Globus pallidus (tissue), 1 donor: Measurements from ENCODE around the gene MAIP1.

ENCODE experiments used
- DNase-seq: peaks from one replicate; pipeline ENCODE4 v3.0.0-alpha.2; 2015; ENCODE audit warnings: low spot score

The MAIP1 gene

DNA sequence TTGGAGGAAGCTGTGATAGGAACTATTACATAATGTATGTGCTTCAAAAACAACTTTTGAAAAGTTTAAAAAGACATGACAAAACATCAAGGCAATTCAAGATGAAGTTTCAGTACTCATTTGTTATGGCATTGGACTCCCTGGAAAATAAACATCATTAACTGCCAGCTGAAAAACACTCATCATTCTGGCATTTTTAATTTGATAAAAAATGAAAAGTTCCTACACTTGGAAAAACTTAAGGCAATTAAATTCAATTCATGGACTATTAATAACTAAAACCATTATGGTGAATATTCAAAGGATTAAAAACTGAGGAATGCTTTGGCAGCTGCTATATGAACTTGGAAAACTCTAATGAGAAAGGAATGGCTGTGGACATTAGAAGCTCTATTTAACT is 8.5 kb upstream of the MAIP1 start:
- no peak for DNase-seq

DNA sequence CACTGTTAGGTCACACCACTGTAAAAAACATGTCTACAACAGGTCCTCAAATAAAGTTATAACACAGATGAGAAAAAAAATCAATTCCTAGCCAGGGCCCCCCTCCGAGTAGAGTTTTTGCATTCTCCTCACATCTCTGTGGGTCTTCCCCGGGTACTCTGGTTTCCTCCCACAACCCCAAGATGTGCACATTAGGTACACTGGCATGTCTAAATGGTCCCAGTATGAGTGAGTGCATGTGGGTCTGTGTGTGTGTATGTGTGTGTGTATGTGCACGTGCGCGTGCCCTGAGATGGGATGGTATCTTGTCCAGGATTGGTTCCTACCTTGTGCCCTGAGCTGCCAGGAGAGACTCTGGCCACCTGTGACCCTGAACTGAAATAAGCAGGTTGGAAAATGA is 5.0 kb upstream of the MAIP1 start:
- DNase-seq: no peak

DNA sequence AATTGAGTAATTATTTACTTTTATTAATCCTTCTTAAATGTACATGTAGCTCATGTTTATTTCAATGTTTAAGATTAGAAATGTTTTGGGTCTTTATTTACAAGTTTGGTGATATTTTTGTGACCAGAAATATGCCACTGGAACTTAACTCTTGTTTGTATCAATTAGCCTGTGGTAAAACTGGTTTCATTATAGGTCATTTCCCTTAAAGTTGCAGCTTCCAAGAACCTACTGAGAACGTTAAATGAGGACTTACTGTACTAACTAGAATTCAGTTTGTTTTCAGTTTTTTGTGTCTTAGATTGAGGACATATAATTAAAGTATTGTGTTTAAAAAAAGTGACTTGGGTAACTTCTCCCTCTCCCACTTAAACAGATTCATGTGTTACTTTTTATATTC is 4.4 kb upstream of the MAIP1 start:
- DNase-seq: no peak

DNA sequence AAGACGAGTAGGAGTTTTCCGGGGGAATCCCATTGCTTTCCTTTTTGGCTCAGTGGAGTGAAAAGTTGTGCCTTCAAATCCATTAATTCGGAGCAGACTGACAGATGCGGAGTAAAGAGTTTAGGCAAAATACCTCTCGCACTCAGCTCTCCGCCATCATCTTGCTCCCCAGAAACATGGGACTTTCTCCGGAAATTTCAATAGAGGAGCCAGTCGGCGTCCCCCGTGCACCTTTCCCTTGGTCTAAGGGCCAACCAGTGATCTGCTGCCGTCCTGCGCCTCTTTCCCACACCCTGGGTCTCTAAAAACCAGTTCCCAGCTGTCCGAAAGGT is 409 bp upstream of the MAIP1 start:
- DNase-seq: no peak

DNA sequence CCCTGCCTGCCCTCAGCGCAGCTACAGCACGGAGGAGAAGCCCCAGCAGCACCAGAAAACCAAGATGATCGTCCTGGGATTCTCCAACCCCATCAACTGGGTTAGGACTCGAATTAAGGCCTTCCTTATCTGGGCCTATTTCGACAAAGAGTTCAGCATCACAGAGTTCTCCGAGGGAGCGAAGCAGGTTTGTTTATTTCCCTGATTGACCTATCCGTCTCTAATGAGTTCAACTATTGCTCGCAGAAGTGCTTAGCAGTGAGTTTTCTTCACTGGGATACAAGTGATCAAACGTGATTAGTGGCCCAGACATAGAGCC is 639 bp downstream of the MAIP1 start:
- DNase-seq: no peak

DNA sequence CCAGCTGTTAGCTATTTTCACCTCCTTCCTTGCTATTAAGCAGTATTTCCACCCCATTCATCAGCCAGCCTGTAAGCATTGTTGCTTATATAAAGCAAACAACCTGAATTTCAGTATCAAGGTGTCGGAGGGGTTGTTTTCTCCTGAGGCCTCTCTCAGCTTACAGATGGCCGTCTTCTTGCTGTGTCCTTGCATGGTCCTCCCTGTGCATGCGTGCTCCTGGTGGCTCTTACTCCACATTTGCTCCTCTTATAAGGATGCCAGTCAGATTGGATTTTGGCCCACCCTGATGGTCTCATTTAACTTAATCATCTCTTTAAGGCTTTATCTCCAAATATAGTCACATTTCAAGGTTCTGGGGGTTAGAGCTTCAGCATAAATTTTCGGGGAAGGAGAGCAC is 2.6 kb downstream of the MAIP1 start:
- no peak for DNase-seq

DNA sequence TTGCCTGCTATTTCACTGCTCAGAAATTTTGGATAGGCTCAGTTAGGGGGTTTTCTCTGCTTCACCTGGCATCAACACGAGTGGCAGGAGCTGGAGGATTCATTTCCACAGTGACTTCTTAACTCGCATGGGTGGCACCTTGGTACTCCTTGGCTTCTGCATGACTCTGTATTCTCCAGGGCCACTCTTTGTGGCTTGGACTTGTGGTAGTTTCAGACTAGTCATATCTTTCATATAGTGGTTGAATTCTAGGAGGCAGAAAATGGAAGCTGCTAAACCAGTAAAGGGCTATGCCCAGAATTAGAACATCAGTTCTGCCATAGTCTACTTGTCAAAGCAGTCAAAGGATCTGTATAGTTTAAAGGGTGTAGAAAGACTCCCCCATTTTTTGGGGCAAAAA is 6.8 kb downstream of the MAIP1 start:
- no peak for DNase-seq

DNA sequence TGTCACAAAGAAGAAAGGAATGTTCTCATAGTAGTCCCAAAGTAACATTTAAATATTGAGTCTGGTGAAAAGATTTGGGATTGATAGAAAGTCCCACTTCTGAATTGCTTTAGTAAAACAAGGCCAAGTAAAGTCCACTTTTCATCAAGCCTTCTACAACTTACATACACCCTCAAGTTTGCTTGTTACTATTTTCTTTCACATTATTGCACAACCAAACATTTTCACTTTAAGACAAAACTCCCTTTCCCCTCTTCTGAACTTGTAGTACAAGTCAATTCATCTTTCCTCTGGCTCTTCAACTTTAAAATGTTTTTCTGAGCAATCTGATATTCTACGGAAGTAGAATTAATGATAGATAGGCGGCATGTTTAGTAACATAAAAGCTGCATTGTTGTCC is 11.0 kb downstream of the MAIP1 start:
- no peak for DNase-seq

DNA sequence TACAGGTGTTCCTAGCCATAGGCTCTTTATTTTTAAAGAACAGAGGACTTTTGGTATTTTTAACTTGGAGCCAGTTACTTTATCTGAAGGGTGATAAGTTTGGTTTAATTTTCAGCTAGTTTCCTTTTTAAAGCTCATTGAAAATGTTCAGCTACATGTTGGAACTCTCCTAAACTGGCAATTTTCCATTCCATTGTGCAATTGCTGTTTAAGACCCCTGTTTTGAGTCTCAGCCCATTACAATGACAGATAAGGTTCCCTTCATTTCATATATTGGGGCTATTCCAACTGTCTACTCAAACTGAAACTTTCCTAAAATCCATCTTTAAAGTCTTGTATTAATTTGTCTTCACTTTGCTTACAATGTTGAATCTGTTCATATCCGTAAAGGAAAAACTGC is 11.6 kb downstream of the MAIP1 start:
- no peak for DNase-seq

DNA sequence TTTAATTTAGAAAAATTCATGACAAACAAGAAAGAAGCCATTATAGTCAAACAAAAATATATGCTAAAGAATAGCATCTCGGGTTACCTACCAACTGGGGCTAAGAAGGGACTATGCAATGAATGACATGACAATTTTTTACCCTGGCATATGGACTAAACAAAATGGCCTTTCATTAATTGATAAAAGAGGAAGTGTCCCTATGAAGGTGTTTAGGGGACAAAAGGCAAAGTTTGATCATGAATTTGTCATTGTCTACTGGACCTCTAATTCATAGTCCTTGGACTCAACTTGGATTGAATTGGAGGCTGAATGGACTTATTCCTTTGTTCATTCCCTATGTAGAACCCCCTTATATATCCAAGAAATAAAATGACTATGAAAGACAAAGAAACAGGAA is 12.7 kb downstream of the MAIP1 start:
- DNase-seq: no peak

DNA sequence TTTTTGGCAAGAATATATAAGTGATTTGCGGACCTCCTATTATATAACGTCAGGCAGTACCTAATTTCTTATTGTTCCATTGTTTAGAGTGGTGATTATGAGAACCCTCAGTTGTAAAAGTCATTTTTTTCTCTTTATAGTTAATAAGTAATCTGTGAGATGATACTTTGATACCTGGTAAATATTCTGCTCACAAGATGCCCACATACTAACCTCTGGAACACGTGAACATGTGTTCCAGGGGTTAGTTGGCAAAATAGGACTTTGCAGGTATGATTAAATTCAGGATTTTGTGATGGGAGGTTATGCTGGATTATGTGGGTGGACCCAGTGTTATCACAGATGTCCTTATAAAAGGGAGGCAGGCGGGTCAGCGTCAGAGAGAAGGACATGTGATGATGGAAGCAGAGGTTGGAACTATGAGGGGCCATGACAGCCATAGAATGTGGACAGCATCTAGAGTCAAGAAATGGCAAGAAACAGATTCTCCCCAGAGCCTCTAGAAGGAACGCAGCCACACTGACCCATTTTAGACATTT is 16.8 kb downstream of the MAIP1 start:
- DNase-seq: no peak

DNA sequence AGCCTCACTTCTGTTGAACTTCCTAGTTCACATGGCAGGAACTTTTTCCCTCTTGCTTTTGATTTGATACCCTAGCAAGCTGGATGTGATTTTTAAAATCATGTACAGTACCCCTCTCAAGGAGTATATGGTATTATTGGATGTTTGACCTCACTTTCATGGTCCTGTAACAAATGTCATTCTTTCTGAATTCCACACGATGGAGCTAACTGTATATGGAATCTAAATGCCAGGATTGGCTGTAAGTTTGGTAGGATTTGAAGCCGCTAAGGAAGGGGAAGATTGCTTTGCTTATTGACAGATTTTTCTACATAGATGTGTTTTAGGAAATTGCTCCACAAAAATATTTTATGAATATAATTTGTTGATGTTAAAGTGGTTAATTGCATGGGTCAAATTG is 18.3 kb downstream of the MAIP1 start:
- peak; percentile 45 for DNase-seq

DNA sequence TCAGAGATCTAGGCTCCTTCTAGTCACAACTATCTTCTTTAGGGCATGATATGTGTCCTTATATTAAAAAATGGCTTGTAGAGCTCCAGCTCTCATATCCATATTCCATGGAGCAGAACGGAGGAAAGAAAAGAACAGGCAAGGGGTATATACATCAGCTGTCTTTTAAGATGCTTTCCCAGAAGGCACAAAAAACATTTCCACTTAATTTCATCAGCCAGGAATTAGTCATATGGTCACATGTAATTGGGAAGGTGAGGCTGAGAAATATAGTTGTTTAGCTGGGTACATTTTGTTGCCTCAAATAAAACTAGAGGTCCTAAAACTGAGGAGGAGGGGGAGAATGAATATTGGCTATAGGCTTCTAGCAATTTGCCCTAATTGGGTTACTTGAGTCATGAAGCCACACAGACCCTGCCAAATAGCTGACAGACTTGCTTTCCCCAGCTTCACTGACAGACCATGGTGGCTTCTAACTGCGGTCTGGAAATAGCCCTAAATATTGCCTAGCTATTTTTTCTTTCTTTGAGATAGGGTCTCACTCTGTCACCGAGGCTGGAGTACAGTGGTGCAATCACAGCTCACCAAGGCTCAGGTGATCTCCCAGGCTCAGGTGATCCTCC is 20.0 kb downstream of the MAIP1 start:
- DNase-seq: no peak

DNA sequence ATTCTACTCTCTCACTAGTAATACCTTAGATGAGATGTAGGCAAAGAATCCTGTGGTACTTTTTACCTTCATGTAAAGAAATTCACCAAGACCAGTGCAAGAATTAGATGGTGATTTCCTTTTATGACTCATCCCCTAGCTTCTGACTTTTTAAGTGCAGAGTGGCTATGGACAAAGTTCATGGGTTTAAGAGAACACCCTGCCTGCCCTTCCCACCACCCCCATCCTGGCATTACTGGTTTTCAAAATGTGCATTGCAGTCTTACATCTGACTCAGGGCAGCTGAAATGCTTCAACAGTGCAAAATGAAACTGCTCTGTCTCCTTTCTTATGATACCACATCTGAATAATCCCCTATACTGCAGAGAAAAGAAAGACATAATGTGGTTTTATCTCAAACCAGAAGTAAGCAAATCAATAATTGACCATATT is 22.6 kb downstream of the MAIP1 start:
- DNase-seq: no peak

DNA sequence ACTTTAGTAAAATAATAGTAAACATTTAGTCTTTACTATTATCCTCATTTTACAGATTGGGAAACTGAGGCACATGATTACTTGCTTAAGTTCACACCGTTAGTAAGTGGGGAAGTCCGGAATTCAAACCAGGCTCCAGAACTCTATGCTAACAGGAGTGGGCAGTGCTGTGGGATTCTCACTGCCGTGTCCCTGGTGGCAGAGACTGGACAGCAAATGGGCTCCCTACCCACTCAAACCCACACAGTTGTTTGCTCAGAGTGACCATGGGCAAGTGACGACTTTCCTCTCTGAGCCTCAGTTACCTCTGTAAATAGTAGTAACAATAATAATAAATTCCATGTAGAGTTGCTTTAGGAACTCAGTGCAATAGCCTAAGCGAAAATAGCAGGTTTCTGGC is 24.0 kb downstream of the MAIP1 start:
- no peak for DNase-seq

DNA sequence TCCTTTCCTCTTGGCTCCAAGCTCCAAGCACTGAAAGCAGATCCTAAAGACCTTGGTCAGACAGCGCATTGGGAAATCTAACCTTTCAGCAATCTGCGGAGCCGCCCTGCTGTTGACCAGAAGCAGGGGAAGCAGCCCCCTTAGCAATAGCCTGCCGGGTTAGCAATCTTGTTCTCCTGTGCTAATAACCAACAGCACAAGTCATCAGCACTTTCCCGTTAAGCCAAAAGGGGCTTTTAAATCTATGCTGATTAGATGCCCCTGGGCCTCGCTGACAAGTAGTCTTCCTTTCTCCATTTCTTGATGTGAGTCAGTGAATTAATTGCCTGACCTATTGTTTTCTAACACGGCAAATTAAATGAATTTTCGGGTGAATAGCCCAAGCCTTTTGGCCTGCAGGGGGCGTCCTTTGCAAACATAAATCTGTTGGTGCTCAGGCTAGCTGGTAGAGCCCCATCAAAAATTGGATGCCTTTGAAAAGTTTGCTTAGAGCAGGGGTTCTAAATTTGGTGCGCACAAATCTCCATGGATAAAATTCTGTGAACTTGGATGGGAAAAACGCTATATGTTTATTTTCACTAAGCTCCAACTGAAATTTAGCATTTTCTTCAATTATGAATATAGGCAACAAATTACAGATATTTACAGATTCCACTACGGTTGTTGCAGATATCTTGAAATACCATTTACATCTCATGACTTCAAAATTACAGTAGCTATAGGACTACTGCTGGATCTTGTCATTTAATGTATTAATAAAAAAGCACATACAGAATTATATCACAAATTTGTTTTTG is 24.6 kb downstream of the MAIP1 start:
- peak; percentile 79 for DNase-seq

DNA sequence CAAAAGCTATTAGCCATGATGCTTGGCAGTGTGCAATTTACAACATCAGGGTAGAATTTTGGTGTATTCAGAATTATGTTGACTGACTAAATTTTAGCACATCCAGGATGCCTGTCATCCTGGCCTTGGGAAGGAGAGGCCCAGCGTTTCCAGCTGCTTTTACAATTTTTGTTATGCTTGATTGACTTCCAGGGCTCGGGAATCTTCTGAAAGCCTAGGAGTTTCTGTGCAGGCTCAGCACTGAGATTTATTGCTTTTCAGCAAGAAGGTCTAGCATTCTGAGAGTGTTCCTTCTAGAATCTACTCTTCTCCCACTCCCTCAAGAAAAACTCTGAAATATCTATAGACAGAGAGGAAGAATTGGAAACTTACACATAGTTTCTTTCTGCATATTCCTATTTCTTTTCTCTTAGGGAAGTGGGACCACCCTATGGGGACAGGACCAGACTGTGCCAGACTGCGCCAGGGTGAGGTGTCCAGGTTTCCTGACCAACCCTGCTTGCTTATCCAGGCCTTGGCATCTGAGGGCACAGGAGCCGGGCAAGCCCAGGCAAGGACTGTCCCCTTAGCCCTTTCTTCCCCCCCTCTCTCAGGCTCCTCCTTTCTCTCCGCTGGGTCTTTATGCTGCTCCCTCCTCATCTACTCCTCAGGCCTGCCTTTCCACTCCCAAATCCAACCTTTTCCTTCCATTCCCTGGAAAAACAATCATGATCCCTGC is 26.9 kb downstream of the MAIP1 start:
- DNase-seq: no peak

DNA sequence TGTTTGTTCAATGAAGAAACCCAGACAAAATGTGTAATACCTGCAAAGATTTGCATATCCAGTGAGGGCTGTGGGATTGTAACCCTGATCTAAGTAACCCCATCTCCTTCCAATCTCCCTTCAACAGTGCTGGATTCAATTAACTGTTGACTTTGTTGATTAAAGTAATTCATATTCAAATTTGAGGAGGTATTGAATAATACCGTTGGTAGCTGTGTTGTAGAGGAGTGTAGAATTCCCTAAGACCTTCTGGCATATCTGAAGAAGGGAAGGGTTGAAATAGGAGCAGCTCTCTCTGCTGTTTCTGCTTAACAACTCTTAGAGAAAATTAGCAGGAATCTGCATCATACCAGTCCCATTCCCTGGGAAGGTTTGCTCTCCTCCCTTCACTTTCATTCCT is 28.2 kb downstream of the MAIP1 start:
- DNase-seq: no peak

DNA sequence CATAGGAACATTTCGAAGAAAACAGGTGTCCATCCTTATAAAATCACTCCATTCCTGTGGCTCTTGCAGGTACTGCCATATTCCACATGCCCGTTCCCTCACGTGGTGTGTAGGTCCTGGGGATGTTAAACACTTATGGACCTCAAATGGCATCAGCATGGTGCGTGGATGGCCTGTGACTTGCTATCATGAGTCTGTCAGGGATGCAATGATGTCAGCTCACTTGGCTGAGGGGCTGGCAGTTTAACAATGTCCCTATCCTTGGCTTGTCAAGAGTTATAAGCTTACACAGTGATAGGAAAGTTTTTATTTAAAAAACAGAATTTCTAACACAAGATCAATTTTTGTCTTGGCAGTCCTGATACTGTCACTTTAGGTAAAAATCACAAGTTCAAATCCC is 28.8 kb downstream of the MAIP1 start:
- DNase-seq: no peak

DNA sequence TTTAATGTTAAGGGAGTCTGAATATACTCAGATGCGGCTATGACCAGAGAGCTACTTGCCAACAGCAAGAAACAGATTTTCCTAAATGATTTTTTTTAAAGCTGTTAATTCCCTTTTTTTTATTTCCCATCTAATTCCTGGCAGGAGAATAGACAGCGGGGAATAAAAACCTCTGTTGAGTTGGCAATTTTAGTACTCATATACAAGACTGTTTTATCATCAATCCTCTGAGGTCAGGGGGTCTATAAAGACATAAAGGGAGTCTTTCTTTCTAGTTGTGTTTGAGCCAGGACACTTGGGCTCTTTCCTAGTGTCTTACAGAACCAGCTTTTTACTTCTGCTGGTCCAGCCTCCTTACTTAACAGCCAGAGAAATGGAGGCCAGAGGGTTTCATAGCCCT is 29.4 kb downstream of the MAIP1 start:
- no peak for DNase-seq

DNA sequence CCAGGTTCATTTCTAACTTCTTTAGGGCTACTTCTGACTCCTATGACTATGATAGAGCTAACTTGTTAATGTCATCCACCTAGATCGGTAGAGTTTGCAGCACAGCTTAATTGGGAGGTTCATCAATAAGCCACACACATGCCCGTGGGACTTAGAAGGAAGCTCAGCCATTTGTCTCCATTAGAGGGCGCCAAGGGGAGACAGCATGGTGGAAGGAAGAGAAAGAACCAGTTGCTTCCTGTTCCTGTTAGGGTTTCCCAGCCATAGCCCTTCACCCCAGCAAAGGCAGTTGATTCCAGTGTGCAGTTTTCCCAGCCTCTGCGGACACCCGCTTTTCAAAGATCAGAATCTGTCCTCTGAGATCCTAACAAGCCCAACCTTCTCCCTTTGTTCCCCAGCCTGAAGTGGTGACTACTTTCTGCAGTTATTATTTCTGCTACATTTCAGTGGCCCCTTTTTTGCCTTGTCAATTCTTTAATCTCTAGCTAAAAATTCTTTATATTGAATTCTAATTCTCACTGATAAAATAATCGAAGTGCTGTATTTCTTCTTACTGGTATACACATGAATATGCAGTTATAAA is 30.3 kb downstream of the MAIP1 start:
- peak; percentile 37 for DNase-seq

DNA sequence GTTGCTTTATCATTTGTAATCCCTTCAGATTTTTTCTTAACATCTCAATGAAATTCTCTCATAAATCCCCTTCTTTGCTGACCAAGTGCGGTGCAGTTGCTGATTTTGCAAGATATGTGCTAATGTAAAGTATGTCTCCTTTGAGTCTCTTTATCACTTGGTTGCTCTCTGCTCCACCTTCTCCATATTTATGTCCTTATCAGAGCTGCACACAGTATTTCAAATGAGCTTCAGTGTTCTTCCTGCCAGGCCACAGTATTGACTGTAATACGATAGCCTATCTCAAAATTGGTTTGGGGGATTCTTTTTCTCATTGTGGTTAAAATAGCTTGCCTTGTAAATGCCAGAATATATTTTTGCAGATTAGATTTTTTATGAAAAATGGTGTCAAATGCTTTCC is 32.2 kb downstream of the MAIP1 start:
- DNase-seq: no peak

DNA sequence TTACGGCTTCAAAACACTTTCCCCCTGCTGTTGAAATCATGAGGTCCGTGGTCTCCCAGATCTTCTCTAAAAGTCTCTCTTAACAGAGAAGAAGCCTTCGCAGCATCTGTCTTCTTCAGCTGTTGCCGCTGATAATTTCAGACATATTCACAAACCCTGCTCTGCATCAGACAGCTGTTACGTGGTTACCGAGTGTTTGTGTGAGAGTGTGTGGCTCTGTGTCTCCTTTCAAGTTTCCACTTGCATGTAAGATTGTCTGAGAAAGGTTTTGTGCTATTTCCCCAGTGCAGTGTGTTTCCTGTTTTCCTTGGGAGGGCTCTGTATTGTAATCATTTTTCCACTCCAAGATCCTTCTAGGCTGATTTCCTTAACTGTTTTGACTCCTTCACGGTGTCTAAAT is 32.8 kb downstream of the MAIP1 start:
- no peak for DNase-seq
